NCI-H460 (cell line): Measurements from ENCODE around the gene PFKM. TPM values are rescaled to one million over a fixed set of nuclear protein-coding genes. Genes with fewer than 3 reads are reported as not detected.

Experiments used
- DNase-seq: peaks from one replicate; pipeline ENCODE4 v3.0.0-alpha.2; 2016; ENCODE audit warnings: low read depth; ENCODE audit errors: extremely low read depth
- small RNA-seq, 2 experiments: library from RNA; depleted of rRNA; stranded (forward); fragments of <200 nt; gene quantifications; one replicate each; pipeline ENCODE3, GENCODE V24; 2014
- total RNA-seq: library from RNA; depleted of rRNA; stranded (reverse); fragments of >200 nt; shearing (Covaris generic); gene quantifications from 2 replicates; pipeline ENCODE4 v1.2.3, GENCODE V29; 2014; rRNA removed

PFKM gene
- total RNA-seq, 1 experiment from 2014 or later = 103 TPM

DNA sequence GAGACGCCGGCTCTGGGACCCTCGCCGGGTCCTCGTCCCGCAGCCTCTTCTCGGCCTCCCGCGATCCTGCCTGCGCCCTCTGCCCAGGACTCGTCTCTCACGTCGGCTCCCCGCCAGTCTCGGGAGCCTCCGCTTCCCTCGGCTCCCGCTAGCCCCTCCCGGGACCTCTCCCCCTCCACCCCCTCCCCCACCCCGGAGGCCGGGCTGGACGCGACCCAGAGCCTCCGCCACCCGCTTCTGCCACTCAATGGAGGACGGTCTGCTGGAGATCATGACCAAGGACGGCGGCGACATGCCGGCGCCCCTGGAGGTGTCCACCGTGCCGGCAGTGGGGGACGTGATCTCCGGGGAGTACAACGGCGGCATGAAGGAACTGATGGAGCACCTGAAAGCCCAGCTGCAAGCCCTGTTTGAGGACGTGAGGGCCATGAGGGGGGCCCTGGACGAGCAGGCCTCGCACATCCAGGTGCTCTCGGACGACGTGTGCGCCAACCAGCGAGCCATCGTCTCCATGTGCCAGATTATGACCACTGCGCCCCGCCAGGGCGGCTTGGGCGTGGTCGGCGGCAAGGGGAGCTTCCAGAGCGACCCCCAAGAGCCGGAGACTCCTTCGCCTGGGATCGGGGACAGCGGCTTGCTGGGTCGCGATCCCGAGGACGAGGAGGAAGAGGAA, 64.8 kb downstream of the PFKM start:
- no peak for DNase-seq

DNA sequence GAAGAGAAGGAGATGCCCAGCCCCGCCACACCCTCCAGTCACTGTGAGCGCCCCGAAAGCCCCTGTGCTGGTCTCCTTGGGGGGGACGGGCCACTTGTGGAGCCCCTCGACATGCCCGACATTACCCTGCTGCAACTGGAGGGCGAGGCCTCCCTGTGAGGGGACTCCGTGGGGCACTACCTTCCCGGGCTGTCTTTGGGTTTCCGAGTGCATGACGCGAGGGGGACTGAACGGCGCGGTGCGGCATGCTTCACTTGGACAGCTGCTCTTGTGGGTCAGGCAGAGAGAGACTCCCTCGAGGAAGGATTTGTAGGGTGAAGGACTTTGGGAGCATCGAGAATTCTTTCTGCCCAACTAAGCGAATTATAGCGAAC, 65.4 kb downstream of the PFKM start:
- DNase-seq = no peak

GRCh38 chr12:48185181-48185919, 66.2 kb downstream of the PFKM start:
- no peak for DNase-seq

DNA sequence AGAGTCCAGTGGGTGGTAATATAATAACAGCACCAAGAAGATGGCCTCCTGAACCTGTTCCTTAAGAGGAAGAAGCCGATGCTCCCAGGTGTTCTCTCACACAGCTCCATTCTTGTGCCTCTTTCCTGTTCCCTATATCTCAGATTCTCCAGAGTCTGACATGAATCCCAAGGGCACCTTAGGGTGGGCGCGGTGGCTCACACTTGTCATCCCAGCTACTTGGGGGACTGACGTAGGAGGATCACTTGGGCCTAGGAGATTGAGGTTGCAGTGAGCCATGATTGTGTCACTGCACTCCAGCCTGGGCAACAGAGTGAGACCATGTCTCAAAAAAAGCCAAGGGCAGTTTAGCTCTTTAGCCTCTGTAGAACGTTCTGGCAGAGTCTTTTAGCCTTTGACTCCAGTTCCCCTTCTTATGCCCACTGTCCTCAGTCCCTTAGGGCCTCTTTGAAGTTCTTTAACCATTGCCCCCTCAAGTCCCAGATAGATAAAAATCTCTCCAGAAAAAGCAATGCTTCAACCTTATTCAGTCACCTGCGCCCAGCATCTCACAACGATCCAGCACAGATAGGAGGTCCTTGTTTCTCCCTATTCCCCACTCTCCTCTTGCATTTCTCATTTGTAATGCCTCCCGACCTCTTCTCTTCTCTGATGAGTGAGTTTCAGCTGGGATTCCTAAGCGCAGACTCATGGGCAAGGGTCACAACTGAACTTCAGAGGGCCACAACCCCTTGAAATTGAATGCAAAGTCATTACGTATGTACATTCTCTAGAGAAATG, 68.9 kb downstream of the PFKM start:
- DNase-seq = no peak

DNA sequence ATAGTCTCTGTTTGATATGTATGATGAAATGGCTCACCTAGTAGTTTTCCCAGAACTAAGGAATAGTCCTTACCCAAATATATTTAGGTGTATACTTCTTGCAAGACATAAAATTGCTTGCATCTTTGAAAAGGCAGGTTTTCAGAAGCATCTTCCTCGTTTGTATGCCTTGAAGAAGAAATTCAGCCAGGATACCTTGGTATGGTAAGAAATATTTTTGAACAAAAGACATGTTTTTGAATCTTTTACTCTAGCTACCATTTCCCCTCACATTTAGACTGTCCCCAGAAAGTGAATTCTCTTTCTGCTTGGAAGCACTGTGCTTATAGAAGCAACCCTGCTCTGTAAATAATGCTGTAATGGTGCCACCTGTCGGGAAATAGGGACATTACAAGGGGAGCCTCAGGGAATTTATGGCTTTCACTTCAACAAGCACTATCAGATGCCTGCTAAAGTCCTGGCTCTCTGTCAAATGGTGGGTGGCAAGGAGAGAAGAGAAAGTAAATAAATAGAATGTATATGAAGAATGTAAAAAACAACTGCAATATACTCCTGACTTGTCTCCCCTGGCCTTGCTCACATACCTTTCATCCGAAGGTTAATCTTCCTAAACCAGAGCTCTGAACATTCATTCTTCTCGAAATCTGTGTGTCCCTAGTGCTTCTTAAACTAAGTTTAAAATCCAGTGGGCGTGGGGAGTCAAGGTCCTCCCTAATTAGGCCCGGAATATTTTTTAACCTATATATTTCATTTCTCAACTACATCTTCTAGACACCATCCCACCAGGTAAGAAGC, 70.4 kb downstream of the PFKM start:
- DNase-seq = peak; percentile 73

DNA sequence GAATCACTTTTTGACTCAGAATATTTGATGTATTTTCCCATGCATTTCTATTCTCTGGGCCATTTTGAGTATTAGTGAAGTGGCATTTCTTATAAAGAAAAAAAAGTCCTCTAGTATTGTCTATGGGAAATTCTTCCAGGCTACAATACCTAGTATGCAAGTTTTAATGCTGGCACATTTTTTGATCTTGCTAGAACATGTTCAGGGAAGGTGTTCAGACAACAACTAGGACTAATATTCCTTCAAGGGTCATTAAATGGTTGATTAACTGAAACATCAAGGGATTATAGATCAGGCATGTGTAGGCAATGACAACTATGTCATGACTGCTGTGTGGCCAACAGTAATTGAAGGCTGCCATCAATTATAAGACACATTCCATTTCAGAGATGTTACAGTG, 71.9 kb downstream of the PFKM start:
- DNase-seq = no peak

DNA sequence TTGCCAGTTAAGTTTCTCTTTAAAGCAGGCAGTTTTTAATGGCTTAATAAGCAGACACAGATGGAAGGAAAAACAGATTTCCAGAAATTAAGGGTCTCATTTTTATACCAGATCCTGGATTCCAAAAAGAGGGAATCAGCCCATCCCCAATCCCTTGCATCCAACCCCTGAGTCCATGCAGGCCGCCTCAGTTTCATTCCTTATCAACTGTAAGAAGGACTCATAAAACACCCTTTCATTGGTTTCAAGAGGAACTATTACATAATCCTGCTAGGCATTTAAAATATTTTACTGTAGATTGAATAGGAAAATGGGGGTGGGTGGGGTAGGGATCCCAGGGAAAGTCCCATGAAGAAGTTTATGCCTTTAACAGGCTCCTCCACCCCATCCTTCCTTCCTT, 73.7 kb downstream of the PFKM start:
- no peak for DNase-seq

GRCh38 chr12:48193623-48194022, 74.5 kb downstream of the PFKM start:
- DNase-seq = no peak

DNA sequence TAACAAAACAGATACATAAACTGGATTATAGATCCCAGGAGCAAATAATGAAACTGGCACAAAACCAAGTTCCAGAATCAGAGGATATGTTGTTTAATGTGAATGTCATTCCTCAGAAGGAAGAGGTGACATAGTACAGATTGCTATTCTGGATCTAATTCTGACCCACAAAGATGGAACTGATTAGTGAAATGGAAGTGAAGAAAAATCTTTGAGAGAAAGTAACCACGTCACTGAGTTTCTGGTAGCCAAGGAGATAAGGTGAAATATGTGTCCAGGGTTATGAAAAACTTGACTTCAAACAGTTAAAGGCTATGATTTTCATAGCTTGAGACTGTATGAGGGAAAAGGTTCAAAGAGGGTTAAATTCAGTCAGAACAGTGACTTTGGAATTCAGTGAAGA, 75.6 kb downstream of the PFKM start:
- DNase-seq = no peak

Small RNA genes within 50 kb of the gene (small RNA-seq; reads per million reads assigned to genes)
- gene MIR6505 = 0.02 to 0.41 reads per million in 2 experiments
- gene RNU6-1203P = 0 reads per million in 2 experiments

Other genes starting within 250 kb of the PFKM start
- 2.4 TPM in 2 replicates for gene VDR, start 214.4 kb upstream of the PFKM start, total RNA-seq
- gene TMEM106C, start 155.8 kb upstream of the PFKM start, total RNA-seq = 191 and 195 TPM in 2 replicates
- 4.0 and 4.8 TPM in 2 replicates for gene COL2A1, start 114.9 kb upstream of the PFKM start, total RNA-seq
- gene SENP1, start 13.3 kb upstream of the PFKM start, total RNA-seq = 27.3 and 30.2 TPM in 2 replicates
- 20.5 and 27.2 TPM in 2 replicates for gene ASB8, start 38.2 kb downstream of the PFKM start, total RNA-seq
- 0.45 and 1.1 TPM in 2 replicates for gene CCDC184, start 64.3 kb downstream of the PFKM start, total RNA-seq
- not detected in 2 replicates for gene OR10AD1, start 83.9 kb downstream of the PFKM start, total RNA-seq
- 5.1 and 7.4 TPM in 2 replicates for gene ZNF641, start 231.6 kb downstream of the PFKM start, total RNA-seq